Measurements from ENCODE around the gene CTBP2.

CTBP2 gene

DNA sequence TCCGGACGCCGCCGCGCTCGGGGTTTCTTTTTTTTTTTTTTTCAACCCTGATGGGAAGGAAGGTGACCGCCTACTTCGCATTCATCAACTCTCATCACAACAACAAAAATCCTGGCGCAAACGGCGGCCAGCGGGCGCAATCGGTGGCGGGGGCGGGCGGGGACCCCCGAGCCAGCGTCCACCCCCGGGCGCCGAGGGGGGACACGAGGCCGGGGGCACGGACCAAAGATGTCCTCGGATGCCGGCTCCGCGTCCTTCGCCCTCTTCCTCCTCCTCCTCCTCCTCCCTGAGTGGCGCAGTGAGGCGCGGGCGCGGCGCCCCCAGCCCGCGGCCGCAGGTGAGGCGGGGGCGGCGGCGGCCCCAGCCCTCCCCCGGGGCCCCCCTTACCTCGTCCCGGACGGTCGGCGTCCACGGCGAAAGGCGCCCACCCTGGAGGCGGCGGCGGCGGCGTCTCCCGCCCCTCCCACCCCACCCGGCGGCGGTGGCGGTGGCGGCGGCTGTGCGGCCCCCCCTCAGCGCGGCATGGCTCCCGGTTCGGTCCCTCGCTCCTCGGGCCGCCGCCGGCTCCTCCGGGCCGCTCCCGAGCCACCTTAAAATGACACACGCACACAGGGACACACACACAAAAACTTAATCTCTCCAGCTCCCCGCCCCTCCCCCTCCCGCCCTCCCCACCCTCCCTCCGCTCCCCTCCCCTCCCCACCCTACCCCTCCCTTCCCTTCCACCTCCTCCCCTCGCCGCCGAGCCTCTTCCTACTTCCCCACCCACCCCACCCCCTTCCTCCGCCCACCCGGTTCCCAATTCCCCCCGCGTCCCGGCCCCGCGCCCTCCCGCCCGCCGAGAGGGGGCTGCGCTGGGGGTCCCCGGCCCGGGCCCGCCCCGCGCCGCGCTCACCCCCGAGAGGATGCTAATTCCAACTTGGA, at the start of gene CTBP2:
TSS of gene CTBP2 (minus strand) at position 632 of the 924 bp plus-strand sequence.
- Histone ChIP-seq H3K4me1 (ENCODE audit: control insufficient read depth, insufficient read depth, low read length) (peaks cover 2% of the 10 kb centered on the region; the same call in 1 of the 2 replicates), H3K27ac (ENCODE audit: low read length) (no peak within 1 kb of the TSS), H3K36me3 (ENCODE audit: control insufficient read depth, insufficient read depth, low read length) (no peaks in the 10 kb centered on the region), H3K27me3 (ENCODE audit: control insufficient read depth, insufficient read depth, low read length) (no peaks in the 10 kb centered on the region), H3K4me3 (ENCODE audit: low read length) (peak within 1 kb of the TSS; percentile 98), H3K9me3 (ENCODE audit: control insufficient read depth, insufficient read depth, low read length) (no peaks in the 10 kb centered on the region)
- no peak for DNase-seq (ENCODE audit: low read depth, low spot score)
- WGBS (ENCODE audit: insufficient coverage, insufficient read length) = no CpG with 5 or more reads among the region's 103 CpGs

DNA sequence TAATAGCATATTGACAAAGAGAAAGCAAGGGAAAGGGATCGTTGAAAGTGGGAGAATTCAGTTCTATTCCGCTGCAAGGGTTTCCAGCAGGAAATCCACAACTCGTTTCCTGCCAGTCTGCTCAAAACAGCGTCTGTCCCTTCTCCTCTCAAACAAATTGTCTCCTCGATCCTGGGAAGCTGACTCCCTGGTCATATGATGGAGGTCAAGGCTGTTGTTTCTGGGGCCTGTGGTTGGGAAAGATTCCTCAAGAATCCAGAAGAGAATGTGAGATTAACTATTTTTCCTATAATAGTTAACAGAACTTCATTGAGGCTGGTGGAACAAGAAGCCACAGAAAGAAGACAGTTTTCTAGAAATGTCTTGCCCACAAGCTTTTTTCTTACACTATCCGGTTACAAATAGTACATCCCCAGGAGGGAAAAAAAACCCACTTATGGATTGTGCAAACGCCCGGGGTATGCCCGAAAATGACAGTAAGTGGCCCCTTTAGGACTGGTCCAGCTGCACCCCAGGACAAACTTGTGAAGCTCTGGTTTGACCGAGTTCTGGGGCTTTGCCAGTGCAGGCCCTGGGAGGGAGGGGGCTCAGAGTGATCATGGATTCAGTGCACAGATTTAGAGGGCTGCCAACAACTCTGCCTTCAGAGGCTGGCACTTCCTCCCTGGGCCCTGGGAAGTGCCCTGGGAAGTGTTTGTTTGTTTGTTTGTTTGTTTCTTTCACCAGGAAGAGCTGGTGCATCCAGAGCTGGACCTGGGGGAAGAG, 49.4 kb upstream of the CTBP2 start:
- Histone ChIP-seq H3K27ac (ENCODE audit: low read length) (no peak overlapping the region), H3K4me3 (ENCODE audit: low read length) (no peak overlapping the region), H3K9me3 (ENCODE audit: control insufficient read depth, insufficient read depth, low read length) (no peaks in the 10 kb centered on the region), H3K4me1 (ENCODE audit: control insufficient read depth, insufficient read depth, low read length) (no peaks in the 10 kb centered on the region; the same call in 1 of the 2 replicates), H3K36me3 (ENCODE audit: control insufficient read depth, insufficient read depth, low read length) (no peaks in the 10 kb centered on the region), H3K27me3 (ENCODE audit: control insufficient read depth, insufficient read depth, low read length) (no peaks in the 10 kb centered on the region)
- DNase-seq (ENCODE audit: low read depth, low spot score) = no peak
- WGBS (ENCODE audit: insufficient coverage, insufficient read length) = no CpG with 5 or more reads among the region's 10 CpGs

DNA sequence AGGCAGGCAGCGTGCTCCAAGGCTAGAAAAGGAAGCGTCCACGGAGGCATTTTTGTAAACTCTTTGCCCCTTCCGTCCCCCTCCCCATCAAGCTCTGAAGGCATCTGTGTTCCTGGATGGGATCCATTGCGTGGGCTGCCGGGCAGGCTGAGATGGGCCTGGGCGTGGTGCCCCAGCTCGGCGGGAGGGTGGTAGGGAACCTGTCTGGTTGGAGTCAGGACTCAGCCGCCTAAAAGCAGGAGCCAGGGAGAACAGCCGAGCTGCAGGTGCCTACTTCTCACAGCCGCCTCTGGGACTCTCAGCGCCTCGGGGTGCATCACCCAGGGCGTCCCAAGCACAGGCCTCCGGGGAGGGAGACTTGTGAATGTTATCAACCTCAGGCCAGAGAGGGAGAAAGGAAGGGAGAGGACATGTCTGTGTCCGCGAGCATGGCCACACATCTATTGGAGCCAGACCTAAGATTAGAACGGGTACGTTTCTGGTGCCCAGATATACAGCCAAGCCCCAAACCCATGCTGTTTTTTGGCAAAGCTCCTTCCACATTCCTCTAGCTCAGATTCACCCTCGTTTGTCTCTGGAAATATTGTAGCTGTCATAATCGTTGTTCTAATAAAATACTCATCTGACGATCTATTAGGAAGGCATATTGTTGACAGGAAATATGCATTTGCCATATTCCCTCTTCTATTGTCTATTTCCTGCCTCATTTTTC, 48.6 kb upstream of the CTBP2 start:
- WGBS (ENCODE audit: insufficient coverage, insufficient read length) = no CpG with 5 or more reads among the region's 23 CpGs
- Histone ChIP-seq H3K4me1 (ENCODE audit: control insufficient read depth, insufficient read depth, low read length) (no peaks in the 10 kb centered on the region; the same call in 1 of the 2 replicates), H3K27me3 (ENCODE audit: control insufficient read depth, insufficient read depth, low read length) (no peaks in the 10 kb centered on the region), H3K36me3 (ENCODE audit: control insufficient read depth, insufficient read depth, low read length) (no peaks in the 10 kb centered on the region), H3K9me3 (ENCODE audit: control insufficient read depth, insufficient read depth, low read length) (no peaks in the 10 kb centered on the region), H3K27ac (ENCODE audit: low read length) (no peak overlapping the region), H3K4me3 (ENCODE audit: low read length) (no peak overlapping the region)
- no peak for DNase-seq (ENCODE audit: low read depth, low spot score)

DNA sequence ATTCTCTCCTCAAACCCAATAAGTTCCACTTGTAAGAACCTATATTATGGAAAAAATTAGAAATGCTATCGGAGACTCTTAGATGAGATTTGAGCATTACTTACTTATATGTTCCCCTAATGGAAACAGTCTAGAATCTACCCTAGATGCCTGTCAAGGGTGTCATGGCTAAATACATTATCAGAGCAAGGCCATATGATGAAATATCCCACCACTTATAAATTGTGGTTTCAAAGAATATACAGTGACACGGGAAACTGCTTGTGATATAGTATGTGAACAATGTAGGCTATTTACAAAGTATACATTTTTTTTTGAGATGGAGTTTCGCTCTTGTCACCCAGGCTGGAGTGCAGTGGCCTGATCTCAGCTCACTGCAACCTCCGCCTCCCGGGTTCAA, 46.3 kb upstream of the CTBP2 start:
- Histone ChIP-seq H3K27me3 (ENCODE audit: control insufficient read depth, insufficient read depth, low read length) (no peaks in the 10 kb centered on the region), H3K27ac (ENCODE audit: low read length) (no peak overlapping the region), H3K36me3 (ENCODE audit: control insufficient read depth, insufficient read depth, low read length) (no peaks in the 10 kb centered on the region), H3K4me3 (ENCODE audit: low read length) (no peak overlapping the region), H3K4me1 (ENCODE audit: control insufficient read depth, insufficient read depth, low read length) (no peaks in the 10 kb centered on the region; the same call in 1 of the 2 replicates), H3K9me3 (ENCODE audit: control insufficient read depth, insufficient read depth, low read length) (no peaks in the 10 kb centered on the region)
- no peak for DNase-seq (ENCODE audit: low read depth, low spot score)
- WGBS (ENCODE audit: insufficient coverage, insufficient read length) = no CpG with 5 or more reads among the region's 5 CpGs

DNA sequence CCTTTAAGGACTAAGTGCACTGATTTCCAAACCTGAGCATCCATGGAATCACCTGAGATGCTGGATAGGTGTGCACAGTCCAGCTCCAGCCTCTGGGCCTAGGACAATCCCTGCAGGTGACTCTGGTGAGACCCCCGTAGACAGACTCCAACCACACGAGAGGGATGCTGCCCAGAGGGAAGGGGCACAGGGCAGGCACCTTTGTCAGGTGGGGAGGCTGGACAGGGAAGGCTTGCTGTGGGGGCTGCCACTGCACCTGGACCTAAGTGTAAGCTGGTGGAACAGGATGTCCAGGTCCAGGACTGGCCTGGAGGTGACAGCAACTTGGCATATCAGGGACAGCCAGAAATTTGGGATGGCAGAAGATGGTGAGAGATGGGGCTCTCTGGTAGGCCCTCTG, 45.1 kb upstream of the CTBP2 start:
- no peaks in the 10 kb centered on the region for H3K9me3 ChIP-seq (ENCODE audit: control insufficient read depth, insufficient read depth, low read length)
- no peak overlapping the region for H3K4me3 ChIP-seq (ENCODE audit: low read length)
- WGBS (ENCODE audit: insufficient coverage, insufficient read length) = no CpG with 5 or more reads among the region's 2 CpGs
- no peak for DNase-seq (ENCODE audit: low read depth, low spot score)
- no peaks in the 10 kb centered on the region; the same call in 1 of the 2 replicates for H3K4me1 ChIP-seq (ENCODE audit: control insufficient read depth, insufficient read depth, low read length)
- no peaks in the 10 kb centered on the region for H3K27me3 ChIP-seq (ENCODE audit: control insufficient read depth, insufficient read depth, low read length)
- no peak overlapping the region for H3K27ac ChIP-seq (ENCODE audit: low read length)
- no peaks in the 10 kb centered on the region for H3K36me3 ChIP-seq (ENCODE audit: control insufficient read depth, insufficient read depth, low read length)

DNA sequence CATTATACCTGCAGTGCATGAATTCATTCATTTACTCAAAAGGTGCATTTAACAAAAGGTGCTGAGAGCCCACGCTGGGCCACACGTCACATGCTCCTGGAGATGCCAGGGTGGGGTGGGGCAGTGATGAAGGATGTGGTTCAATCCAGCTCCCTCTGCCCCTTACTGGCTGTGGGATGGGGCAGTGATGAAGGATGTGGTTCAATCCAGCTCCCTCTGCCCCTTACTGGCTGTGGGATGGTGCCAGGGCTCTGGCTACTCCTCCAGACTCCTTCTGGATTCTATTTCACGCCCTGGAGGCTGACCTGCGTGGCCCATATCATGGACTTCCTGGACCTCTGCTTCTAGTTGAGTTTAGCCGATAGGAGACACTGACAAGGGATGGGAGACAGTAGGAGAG, 44.0 kb upstream of the CTBP2 start:
- no peak for DNase-seq (ENCODE audit: low read depth, low spot score)
- no CpG with 5 or more reads among the region's 5 CpGs for WGBS (ENCODE audit: insufficient coverage, insufficient read length)

DNA sequence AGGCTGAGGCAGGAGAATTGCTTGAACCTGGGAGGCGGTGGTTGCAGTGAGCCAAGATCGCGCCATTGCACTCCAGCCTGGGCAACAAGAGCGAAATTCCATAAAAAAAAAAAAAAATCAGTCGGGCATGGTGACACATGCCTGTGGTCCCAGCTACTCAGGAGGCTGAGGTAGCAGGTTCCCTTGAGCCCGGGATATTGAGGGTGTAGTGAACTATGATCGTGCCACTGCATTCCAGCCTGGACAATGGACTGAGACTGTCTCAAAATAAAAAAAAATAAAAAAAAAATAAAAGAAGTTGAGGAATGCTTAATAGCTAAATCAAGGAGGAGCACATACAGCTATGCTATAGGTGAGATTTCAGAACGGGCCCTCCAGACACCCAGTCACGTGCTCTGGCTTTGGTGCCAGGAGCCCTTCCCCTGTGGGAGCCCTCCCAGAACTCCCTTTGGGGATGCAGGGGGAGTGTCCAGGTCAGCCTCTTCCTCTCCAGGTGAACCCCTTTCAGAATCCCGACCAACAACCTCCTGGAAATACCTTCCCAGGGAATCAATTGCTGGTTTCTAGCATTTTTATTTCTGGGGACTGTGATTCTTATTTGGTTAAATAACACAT, 42.9 kb upstream of the CTBP2 start:
- WGBS (ENCODE audit: insufficient coverage, insufficient read length) = no CpG with 5 or more reads among the region's 10 CpGs
- H3K4me3 ChIP-seq (ENCODE audit: low read length) = no peak overlapping the region

More for the DNA sequence above, 44.0 kb upstream of the CTBP2 start:
- Histone ChIP-seq H3K9me3 (ENCODE audit: control insufficient read depth, insufficient read depth, low read length) (no peaks in the 10 kb centered on the region), H3K27ac (ENCODE audit: low read length) (no peak overlapping the region), H3K27me3 (ENCODE audit: control insufficient read depth, insufficient read depth, low read length) (no peaks in the 10 kb centered on the region), H3K36me3 (ENCODE audit: control insufficient read depth, insufficient read depth, low read length) (no peaks in the 10 kb centered on the region), H3K4me3 (ENCODE audit: low read length) (no peak overlapping the region), H3K4me1 (ENCODE audit: control insufficient read depth, insufficient read depth, low read length) (no peaks in the 10 kb centered on the region; the same call in 1 of the 2 replicates)

DNA sequence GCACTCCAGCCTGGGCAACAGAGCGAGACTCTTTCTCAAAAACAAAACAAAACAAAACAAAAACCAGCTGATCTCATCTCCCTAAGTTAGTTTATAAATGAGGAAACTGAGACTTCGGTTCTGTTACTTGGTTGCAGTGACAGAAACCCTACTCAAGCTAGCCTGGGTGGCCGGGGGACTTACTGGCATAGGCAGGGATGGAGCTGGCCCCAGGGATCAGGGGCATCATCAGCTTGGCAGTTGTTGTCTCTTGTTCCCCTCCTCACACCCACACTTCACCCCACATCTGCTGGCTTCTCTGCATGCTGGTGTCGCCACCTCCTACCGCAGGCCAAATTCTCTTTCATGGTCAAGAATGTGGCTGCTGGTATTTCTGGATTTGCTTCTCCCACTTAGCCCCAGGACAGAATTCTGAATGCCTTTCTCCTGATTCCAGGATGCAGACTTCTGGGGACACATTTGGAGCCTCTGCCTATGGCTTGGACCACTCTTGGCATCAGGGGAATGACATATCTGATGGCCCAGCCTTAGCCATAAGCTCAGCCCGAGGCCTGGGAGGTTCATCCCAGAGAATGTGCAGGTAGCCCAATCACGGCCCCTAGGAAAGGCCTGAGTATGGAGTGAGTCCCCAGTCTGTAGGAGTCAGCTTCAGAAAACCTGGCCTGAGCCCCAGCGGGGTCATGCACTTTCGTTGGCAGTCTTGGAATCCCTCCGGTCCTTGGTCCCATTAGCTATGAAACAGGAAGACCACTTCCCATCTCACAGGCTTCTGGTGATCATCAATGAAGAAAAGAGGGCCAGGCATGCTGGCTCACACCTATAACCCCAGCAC, 41.6 kb upstream of the CTBP2 start:
- no peak for DNase-seq (ENCODE audit: low read depth, low spot score)
- no peaks in the 10 kb centered on the region for H3K4me1 ChIP-seq (ENCODE audit: control insufficient read depth, insufficient read depth, low read length)
- no peak overlapping the region for H3K27ac ChIP-seq (ENCODE audit: low read length)
- no peak overlapping the region for H3K4me3 ChIP-seq (ENCODE audit: low read length)
- no peaks in the 10 kb centered on the region for H3K36me3 ChIP-seq (ENCODE audit: control insufficient read depth, insufficient read depth, low read length)
- no CpG with 5 or more reads among the region's 10 CpGs for WGBS (ENCODE audit: insufficient coverage, insufficient read length)
- no peaks in the 10 kb centered on the region for H3K9me3 ChIP-seq (ENCODE audit: control insufficient read depth, insufficient read depth, low read length)
- H3K27me3 ChIP-seq (ENCODE audit: control insufficient read depth, insufficient read depth, low read length) = no peaks in the 10 kb centered on the region

More for the DNA sequence above, 42.9 kb upstream of the CTBP2 start:
- DNase-seq (ENCODE audit: low read depth, low spot score) = no peak
- Histone ChIP-seq H3K9me3 (ENCODE audit: control insufficient read depth, insufficient read depth, low read length) (no peaks in the 10 kb centered on the region), H3K27ac (ENCODE audit: low read length) (no peak overlapping the region), H3K4me1 (ENCODE audit: control insufficient read depth, insufficient read depth, low read length) (no peaks in the 10 kb centered on the region), H3K36me3 (ENCODE audit: control insufficient read depth, insufficient read depth, low read length) (no peaks in the 10 kb centered on the region), H3K27me3 (ENCODE audit: control insufficient read depth, insufficient read depth, low read length) (no peaks in the 10 kb centered on the region)

DNA sequence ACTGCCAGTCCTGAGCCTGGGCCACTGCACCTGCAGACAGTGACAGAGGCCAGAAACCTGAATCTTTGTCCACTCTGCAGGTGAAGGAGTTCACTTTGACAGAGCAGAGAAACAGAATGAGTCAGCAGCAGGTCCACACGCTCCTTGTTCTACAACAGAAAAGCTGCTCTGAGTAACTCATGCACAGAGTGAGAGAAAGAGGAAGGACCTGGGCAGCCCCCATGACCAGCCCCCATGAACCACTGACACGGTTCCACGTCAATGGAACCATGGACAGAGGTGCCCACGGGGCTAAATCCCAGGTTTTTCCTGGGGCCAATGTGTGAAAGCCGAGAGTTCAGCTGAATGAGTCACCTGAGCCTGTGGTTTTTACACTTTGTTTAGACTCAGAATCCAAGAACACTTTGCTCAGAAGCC, 40.8 kb upstream of the CTBP2 start:
- no peaks in the 10 kb centered on the region for H3K36me3 ChIP-seq (ENCODE audit: control insufficient read depth, insufficient read depth, low read length)
- no peaks in the 10 kb centered on the region for H3K27me3 ChIP-seq (ENCODE audit: control insufficient read depth, insufficient read depth, low read length)
- H3K27ac ChIP-seq (ENCODE audit: low read length) = no peak overlapping the region
- no CpG with 5 or more reads among the region's 5 CpGs for WGBS (ENCODE audit: insufficient coverage, insufficient read length)
- no peak overlapping the region for H3K4me3 ChIP-seq (ENCODE audit: low read length)
- no peak for DNase-seq (ENCODE audit: low read depth, low spot score)
- H3K9me3 ChIP-seq (ENCODE audit: control insufficient read depth, insufficient read depth, low read length) = no peaks in the 10 kb centered on the region
- no peaks in the 10 kb centered on the region for H3K4me1 ChIP-seq (ENCODE audit: control insufficient read depth, insufficient read depth, low read length)
